Hematopoietic multipotent progenitor cell treated with erythropoietin and hydrocortisone succinate and interleukin-3 and kit ligand, for 6 days (in vitro differentiated cells): ENCODE measurements around the gene SOCS4.
"Not testable (repeated sequence)": the region's sequence is repeated elsewhere in the genome, so short reads cannot be mapped to it uniquely, and the experiment has no call there.

ENCODE experiments used
- DNase-seq: peaks from one replicate; pipeline ENCODE4 v3.0.0-alpha.2; 2015

The SOCS4 gene

GRCh38 chr14:55026793-55027561 is at the start of gene SOCS4, which contains the start of gene WDHD1:
TSS of gene SOCS4 (plus strand) at chr14:55027236. CDS start at chr14:55043042, 15,806 bp downstream.
TSS of gene WDHD1 (minus strand) at chr14:55027099. CDS start at chr14:55026787, 312 bp downstream.
- peak; percentile 96 for DNase-seq

GRCh38 chr14:54979039-54979438 is 48.0 kb upstream of the SOCS4 start:
- no peak for DNase-seq

- peak; percentile 47 for DNase-seq
Measured at GRCh38 chr14:54981698-54982097, 45.3 kb upstream of the SOCS4 start.

- DNase-seq = no peak
Measured at GRCh38 chr14:54985156-54985555, 41.9 kb upstream of the SOCS4 start.

GRCh38 chr14:55000381-55000780 is 26.7 kb upstream of the SOCS4 start:
- DNase-seq = peak; percentile 72

- no peak for DNase-seq
Measured at GRCh38 chr14:55005071-55005470, 22.0 kb upstream of the SOCS4 start.

- DNase-seq = no peak
Measured at GRCh38 chr14:55015006-55015405, 12.0 kb upstream of the SOCS4 start.

GRCh38 chr14:55019968-55020554 is 7.0 kb upstream of the SOCS4 start:
- DNase-seq = no peak

- DNase-seq = not testable (repeated sequence)
Measured at GRCh38 chr14:55024365-55024764, 2.7 kb upstream of the SOCS4 start.

GRCh38 chr14:55025948-55026347 is 1.1 kb upstream of the SOCS4 start:
- peak; percentile 24 for DNase-seq

- peak; percentile 32 for DNase-seq
Measured at GRCh38 chr14:55026441-55026792, 619 bp upstream of the SOCS4 start.

- no peak for DNase-seq
Measured at GRCh38 chr14:55028066-55028465, 1.0 kb downstream of the SOCS4 start.

GRCh38 chr14:55028476-55028875 is 1.4 kb downstream of the SOCS4 start:
- DNase-seq = no peak

- no peak for DNase-seq
Measured at GRCh38 chr14:55031190-55031589, 4.2 kb downstream of the SOCS4 start.

- DNase-seq = not testable (repeated sequence)
Measured at GRCh38 chr14:55037995-55038394, 11.0 kb downstream of the SOCS4 start.

GRCh38 chr14:55038708-55039107 is 11.7 kb downstream of the SOCS4 start:
- DNase-seq = no peak

GRCh38 chr14:55043528-55043927 is 16.5 kb downstream of the SOCS4 start:
- no peak for DNase-seq

- DNase-seq = no peak
Measured at GRCh38 chr14:55045087-55045486, 18.1 kb downstream of the SOCS4 start.

- DNase-seq = no peak
Measured at GRCh38 chr14:55047301-55048053, 20.4 kb downstream of the SOCS4 start.

- no peak for DNase-seq
Measured at GRCh38 chr14:55048900-55049436, 21.9 kb downstream of the SOCS4 start.

GRCh38 chr14:55051165-55051422 is 24.1 kb downstream of the SOCS4 start:
- DNase-seq = no peak

GRCh38 chr14:55051423-55052268 is 24.6 kb downstream of the SOCS4 start, which contains the start of gene MAPK1IP1L:
TSS of gene MAPK1IP1L (plus strand) at chr14:55051647. CDS start at chr14:55061684, 10,037 bp downstream.
- peak; percentile 92 for DNase-seq
